ENCODE results near the gene SCUBE2. TPM values are rescaled to one million over a fixed set of nuclear protein-coding genes. Genes with fewer than 3 reads are reported as not detected.

The SCUBE2 gene
- total and polyA plus RNA-seq, 2 of the 4 experiments (the other 2 are of a cell fraction): 0.43 to 0.72 TPM

GRCh38 chr11:9104580-9104979 is 13.2 kb upstream of the SCUBE2 start:
- no TSS peak for BruUV-seq (replicated peaks)
- Histone ChIP-seq H2AK5ac (ENCODE audit: low read depth, low read length) (no peak overlapping the region), H4K5ac (ENCODE audit: low read depth, low read length) (no peak overlapping the region), H2BK5ac (ENCODE audit: low read depth, low read length, poor library complexity, severe bottlenecking) (no peak overlapping the region), H3K36me3 (ENCODE audit: control insufficient read depth, insufficient read depth, low read length) (no peaks in the 10 kb centered on the region), H3K27ac (ENCODE audit: insufficient read depth, low read length) (no peak overlapping the region), H2AFZ (replicated peaks; ENCODE audit: low read length, poor library complexity) (no peak overlapping the region), H3K4me2 (ENCODE audit: low read depth, low read length) (no peak overlapping the region), H2AK9ac (replicated peaks; ENCODE audit: low read depth, low read length, poor library complexity) (no peak overlapping the region), H3K27me3 (ENCODE audit: control insufficient read depth, insufficient read depth, low read length) (no peaks in the 10 kb centered on the region), H3K4me3 (ENCODE audit: insufficient read depth, low read depth, low read length) (no peak overlapping the region), H3K9ac (ENCODE audit: low read depth, low read length) (no peak overlapping the region), H4K20me1 (ENCODE audit: insufficient read depth, low read length) (no peaks in the 10 kb centered on the region), H3K4ac (ENCODE audit: low read depth, low read length) (no peak overlapping the region), H2BK20ac (ENCODE audit: low read depth, low read length) (no peak overlapping the region), H4K91ac (ENCODE audit: insufficient read depth, low read depth, low read length) (no peak overlapping the region), H3K14ac (replicated peaks; ENCODE audit: low read depth, low read length) (no peak overlapping the region), H3K9me3 (ENCODE audit: control insufficient read depth, insufficient read depth, low read length) (no peaks in the 10 kb centered on the region), H3K18ac (ENCODE audit: low read depth, low read length) (no peak overlapping the region), H3K4me1 (ENCODE audit: control insufficient read depth, insufficient read depth, low read length) (no peaks in the 10 kb centered on the region), H4K8ac (ENCODE audit: low read depth in 2 of 2, low read length in 2 of 2) (no peak overlapping the region), H3K9me1 (ENCODE audit: insufficient read depth, low read length) (peaks cover 2% of the 10 kb centered on the region; the same call in 1 of the 2 replicates), H2BK120ac (ENCODE audit: low read depth, low read length) (no peak overlapping the region), H2BK15ac (ENCODE audit: low read depth, low read length) (no peak overlapping the region), H3K23ac (ENCODE audit: low read depth, low read length) (no peak overlapping the region), H3K79me1 (ENCODE audit: low read depth in 1 of 2, low read length in 2 of 2) (no peaks in the 10 kb centered on the region), H3K56ac (ENCODE audit: extremely low read depth, insufficient read depth, low read length) (no peak overlapping the region)
- intact Hi-C loops (cut with micrococcal nuclease) (no loop called here), dilution Hi-C loops (cut with HindIII; ENCODE audit: low sequenced_read_pairs, unreplicated experiment) (no loop called here), in situ Hi-C loops (cut with MboI; ENCODE audit: low sequenced_read_pairs) (loop anchor here (25.0 kb wide), 1 partner anchor 867 kb away; no protein-coding TSS in a partner anchor)
- ATAC-seq (ENCODE audit: low read depth) (no peak), DNase-seq (no peak)
- no peak for TF ChIP-seq MAFK (IDR thresholded peaks at IDR 0.05; ENCODE audit: low read depth, low read length)
- TF ChIP-seq, protein P1, sequence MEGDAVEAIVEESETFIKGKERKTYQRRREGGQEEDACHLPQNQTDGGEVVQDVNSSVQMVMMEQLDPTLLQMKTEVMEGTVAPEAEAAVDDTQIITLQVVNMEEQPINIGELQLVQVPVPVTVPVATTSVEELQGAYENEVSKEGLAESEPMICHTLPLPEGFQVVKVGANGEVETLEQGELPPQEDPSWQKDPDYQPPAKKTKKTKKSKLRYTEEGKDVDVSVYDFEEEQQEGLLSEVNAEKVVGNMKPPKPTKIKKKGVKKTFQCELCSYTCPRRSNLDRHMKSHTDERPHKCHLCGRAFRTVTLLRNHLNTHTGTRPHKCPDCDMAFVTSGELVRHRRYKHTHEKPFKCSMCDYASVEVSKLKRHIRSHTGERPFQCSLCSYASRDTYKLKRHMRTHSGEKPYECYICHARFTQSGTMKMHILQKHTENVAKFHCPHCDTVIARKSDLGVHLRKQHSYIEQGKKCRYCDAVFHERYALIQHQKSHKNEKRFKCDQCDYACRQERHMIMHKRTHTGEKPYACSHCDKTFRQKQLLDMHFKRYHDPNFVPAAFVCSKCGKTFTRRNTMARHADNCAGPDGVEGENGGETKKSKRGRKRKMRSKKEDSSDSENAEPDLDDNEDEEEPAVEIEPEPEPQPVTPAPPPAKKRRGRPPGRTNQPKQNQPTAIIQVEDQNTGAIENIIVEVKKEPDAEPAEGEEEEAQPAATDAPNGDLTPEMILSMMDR (conservative IDR thresholded peaks at IDR 0.05; ENCODE audit: low read depth, low read length): no peak
- TF ChIP-seq POLR2A (IDR thresholded peaks at IDR 0.05; ENCODE audit: low read depth, low read length): no peak
- TF ChIP-seq MAZ (IDR thresholded peaks at IDR 0.05; ENCODE audit: borderline replicate concordance, low read depth, low read length): no peak
- TF ChIP-seq BHLHE40 (IDR thresholded peaks at IDR 0.05; ENCODE audit: low read depth, low read length): no peak
- no peak for TF ChIP-seq ELK1 (IDR thresholded peaks at IDR 0.05; ENCODE audit: borderline replicate concordance, low read depth, low read length)
- TF ChIP-seq CHD1 (IDR thresholded peaks at IDR 0.05; ENCODE audit: low read depth, low read length): no peak
- ChIA-PET POLR2A (ENCODE audit: unreplicated experiment) (no interaction called here), CTCF (no interaction called here)
- 100% methylated on average over 1 of the region's 7 CpGs; no CpG with 5 or more reads in 1 of the 2 experiments for WGBS, 2 experiments (ENCODE audit: extremely low coverage in 2 of 2, insufficient read length in 1 of 2)

Measured in IMR-90 (cell line).